HG03196 (cell line): Measurements from ENCODE around the gene MPV17L2.
A peak's percentile ranks its signal among the peaks of the same experiment; 100 is the strongest.

Experiments
- ATAC-seq: cut with Tn5 transposase; IDR thresholded peaks from one replicate; pipeline ENCODE4 v1.9.1; 2021; ENCODE audit not compliant: unreplicated experiment

Gene MPV17L2

GRCh38 chr19:18160493-18160970 lies 32.5 kb upstream of the MPV17L2 start:
- ATAC-seq, result no peak

GRCh38 chr19:18160971-18161635 lies 31.9 kb upstream of the MPV17L2 start:
- peak; percentile 60 for ATAC-seq

GRCh38 chr19:18161636-18162002 lies 31.4 kb upstream of the MPV17L2 start:
- no peak for ATAC-seq

- no peak for ATAC-seq
Measured at GRCh38 chr19:18164072-18164471, 28.9 kb upstream of the MPV17L2 start.

GRCh38 chr19:18165794-18166544 lies 27.0 kb upstream of the MPV17L2 start:
- no peak for ATAC-seq

GRCh38 chr19:18167011-18167410 lies 26.0 kb upstream of the MPV17L2 start:
- ATAC-seq, result no peak

- ATAC-seq, result no peak
Measured at GRCh38 chr19:18167975-18168645, 24.9 kb upstream of the MPV17L2 start.

- no peak for ATAC-seq
Measured at GRCh38 chr19:18168673-18169381, 24.2 kb upstream of the MPV17L2 start.

GRCh38 chr19:18170714-18171255 lies 22.2 kb upstream of the MPV17L2 start:
- ATAC-seq, result peak; percentile 22

GRCh38 chr19:18171605-18172327 lies 21.3 kb upstream of the MPV17L2 start:
- ATAC-seq, result no peak

GRCh38 chr19:18172331-18173053 lies 20.5 kb upstream of the MPV17L2 start:
- no peak for ATAC-seq

GRCh38 chr19:18173054-18173571 lies 19.9 kb upstream of the MPV17L2 start:
- peak; percentile 13 for ATAC-seq

GRCh38 chr19:18173572-18174288 lies 19.3 kb upstream of the MPV17L2 start, which contains the start of gene IFI30:
IFI30 (plus strand) TSS chr19:18173813; CDS start chr19:18173842, 29 bp downstream.
- ATAC-seq, result peak; percentile 44

- ATAC-seq, result no peak
Measured at GRCh38 chr19:18174983-18175382, 18.0 kb upstream of the MPV17L2 start.

- ATAC-seq, result no peak
Measured at GRCh38 chr19:18176367-18177310, 16.4 kb upstream of the MPV17L2 start.

- ATAC-seq, result no peak
Measured at GRCh38 chr19:18179957-18180356, 13.1 kb upstream of the MPV17L2 start.

- no peak for ATAC-seq
Measured at GRCh38 chr19:18183529-18183928, 9.5 kb upstream of the MPV17L2 start.

GRCh38 chr19:18185538-18185937 lies 7.5 kb upstream of the MPV17L2 start:
- ATAC-seq, result no peak
